ENCODE measurements around the gene VSTM2L.

The VSTM2L gene

DNA sequence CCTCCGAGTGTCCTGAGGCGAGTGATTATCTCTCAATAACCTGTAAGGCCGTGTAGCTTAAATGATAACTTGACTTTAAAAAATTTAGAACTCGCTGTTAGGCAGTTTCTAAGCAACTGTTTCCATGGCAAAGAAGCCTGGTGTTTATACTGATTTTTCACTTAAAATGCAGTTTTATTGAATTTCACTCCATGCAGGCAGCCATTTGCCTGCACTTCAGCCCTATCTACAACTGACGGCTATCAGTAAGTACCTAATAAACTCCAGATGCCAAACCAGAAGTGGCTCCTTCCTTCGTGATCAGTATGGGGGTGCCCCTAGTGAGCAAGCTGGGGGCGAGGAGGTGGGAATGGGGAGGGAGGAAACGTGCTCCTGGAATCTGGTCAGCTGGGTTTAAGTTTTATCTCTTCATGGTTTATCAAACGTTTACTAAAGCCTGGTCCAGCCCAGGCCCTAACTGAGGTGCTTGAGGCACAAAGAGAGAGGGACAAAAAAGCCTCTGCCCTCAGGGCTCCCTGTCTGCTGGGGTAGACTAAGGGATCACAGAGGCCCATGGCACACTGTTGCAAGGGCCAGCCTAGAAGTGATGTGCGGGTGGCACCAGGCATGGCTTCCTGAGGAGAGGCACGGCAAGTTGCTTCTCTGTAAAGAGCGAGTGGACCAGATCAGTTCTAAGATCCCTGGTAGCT is 84.8 kb downstream of the VSTM2L start:
- no peak overlapping the region for H3K4me3 ChIP-seq (ENCODE audit: low read length)
- TF ChIP-seq, protein P1, sequence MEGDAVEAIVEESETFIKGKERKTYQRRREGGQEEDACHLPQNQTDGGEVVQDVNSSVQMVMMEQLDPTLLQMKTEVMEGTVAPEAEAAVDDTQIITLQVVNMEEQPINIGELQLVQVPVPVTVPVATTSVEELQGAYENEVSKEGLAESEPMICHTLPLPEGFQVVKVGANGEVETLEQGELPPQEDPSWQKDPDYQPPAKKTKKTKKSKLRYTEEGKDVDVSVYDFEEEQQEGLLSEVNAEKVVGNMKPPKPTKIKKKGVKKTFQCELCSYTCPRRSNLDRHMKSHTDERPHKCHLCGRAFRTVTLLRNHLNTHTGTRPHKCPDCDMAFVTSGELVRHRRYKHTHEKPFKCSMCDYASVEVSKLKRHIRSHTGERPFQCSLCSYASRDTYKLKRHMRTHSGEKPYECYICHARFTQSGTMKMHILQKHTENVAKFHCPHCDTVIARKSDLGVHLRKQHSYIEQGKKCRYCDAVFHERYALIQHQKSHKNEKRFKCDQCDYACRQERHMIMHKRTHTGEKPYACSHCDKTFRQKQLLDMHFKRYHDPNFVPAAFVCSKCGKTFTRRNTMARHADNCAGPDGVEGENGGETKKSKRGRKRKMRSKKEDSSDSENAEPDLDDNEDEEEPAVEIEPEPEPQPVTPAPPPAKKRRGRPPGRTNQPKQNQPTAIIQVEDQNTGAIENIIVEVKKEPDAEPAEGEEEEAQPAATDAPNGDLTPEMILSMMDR (IDR thresholded peaks at IDR 0.05; ENCODE audit: insufficient read depth, low read depth, low read length, missing control alignments), result no peak
- no peak for DNase-seq (ENCODE audit: low read depth)

DNA sequence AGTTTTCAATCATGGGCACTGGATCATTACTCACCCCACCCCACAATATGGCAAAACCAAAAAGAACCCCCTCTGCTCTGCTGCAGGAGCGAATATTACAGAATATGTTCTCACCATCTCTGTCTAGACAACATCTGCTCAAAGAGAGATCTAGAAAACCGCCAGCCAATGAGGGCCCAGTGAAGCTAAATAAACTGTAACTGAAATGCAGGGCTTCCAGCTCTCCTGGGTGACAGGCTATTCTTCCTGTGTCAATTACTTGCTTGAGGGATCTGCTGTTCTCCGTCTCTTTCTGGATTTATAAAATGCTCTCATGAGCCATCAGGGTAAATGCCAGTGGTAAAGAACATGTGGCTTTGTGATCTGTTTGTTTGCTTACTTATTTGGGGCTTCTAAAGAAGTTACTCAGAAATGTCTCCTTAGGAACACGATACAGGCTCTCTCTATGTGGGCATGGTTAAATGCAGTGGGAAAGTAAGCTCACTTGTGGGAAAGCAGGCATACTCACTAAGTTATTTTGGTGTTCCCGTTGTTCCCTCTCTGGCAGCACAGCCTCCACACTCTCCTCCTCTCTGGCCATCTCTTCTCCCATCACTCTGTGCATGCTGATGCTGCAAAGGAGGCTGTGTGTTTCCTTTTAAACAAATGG is 85.5 kb downstream of the VSTM2L start:
- no peak for DNase-seq (ENCODE audit: low read depth)
- no peak overlapping the region for H3K4me3 ChIP-seq (ENCODE audit: low read length)
- TF ChIP-seq, protein P1 (IDR thresholded peaks at IDR 0.05; ENCODE audit: insufficient read depth, low read depth, low read length, missing control alignments), result no peak

DNA sequence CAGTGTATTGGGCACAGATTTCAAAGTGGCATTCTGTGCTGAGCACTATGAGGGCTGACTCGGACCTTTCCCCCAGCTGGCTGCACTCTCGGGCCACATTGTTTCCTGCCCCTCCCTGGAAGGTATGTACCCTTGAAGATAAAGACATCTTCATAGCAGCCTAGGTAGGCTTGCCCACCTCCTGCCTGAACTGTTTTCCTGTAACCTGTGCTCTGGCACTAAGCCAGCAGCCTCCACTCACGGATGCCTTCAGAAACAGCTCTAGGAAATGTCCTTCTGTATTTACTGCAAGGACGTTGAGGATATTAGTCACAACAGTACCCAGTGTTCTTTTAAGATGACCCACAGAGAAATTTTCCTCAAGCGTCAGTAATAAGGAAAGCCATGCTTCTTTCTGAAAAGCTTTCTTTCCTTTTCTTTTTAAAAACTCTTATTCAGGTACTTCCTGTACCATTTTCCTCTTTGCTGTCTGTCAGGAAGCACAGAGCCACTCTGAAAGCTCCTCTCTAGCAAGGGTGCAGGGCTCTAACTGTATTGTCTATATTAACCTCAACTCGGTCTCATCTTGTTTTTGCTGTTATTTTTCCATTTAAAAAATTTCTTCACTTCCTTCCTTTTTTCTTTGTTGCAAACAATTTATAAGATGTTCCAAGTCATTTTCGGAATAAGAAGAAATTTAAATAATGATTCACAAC is 86.8 kb downstream of the VSTM2L start:
- no peak overlapping the region for H3K4me3 ChIP-seq (ENCODE audit: low read length)
- peak; percentile 47 for DNase-seq (ENCODE audit: low read depth)
- TF ChIP-seq, protein P1 (IDR thresholded peaks at IDR 0.05; ENCODE audit: insufficient read depth, low read depth, low read length, missing control alignments), result no peak

DNA sequence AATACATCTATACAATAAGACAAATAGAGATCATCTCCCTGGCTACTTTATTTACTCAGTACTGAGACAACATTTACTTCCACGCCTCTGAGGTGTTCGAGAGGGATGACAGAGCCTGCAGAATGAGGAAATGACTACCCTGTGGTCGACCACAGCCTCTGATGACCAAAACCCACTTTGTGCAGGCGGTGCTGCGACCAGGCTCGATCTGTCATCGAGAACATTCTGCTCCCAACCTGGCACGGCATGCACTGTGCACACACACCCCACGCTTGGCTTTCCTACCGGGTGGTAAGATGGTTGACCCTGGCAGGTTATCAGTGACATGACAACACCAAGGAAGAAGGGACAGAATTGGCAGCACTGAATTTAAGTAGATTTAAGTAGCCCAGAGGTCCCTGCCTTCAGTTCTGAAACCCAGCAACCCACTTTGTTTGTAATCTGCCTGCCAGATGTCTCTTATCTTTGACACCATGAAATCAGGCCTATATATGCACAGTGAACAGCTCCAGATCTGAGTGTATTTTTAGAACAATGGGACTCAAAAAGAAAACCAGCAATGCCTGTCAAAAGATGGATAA is 87.7 kb downstream of the VSTM2L start:
- DNase-seq (ENCODE audit: low read depth), result peak; percentile 92
- TF ChIP-seq, protein P1 (IDR thresholded peaks at IDR 0.05; ENCODE audit: insufficient read depth, low read depth, low read length, missing control alignments), result no peak

DNA sequence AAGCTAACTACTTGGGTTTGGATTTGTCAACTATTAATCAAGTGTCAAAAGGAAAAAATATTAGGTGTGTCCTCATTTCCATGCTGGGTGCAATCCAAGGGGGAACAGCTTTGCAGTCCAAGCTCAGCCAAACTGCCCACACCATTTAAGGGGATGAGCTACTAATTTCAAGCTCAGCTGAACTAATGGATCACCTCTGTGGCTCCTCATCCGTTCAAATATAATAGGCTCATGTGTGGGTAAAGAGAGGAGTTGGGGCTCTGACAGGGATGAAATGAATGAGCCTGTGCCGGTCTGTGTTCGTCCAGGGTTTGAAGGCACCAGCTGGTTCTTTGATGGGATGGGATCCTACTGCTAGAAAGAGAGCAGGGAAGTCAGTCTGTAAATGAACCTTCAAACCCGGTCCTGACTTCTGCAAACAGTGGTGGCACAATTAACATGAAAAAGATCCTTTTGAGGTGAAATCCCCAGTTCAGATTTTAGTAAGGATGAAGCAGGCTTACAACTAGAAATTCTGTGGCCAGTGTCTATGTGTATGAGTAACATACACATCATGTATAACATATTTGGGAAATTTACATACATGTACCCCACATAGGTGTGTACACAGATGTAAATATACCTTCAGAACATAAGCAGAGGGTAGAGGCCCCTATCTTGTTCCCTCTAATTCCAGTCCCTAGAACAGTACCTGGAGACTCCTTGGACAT is 88.4 kb downstream of the VSTM2L start:
- DNase-seq (ENCODE audit: low read depth), result no peak
- TF ChIP-seq, protein P1 (IDR thresholded peaks at IDR 0.05; ENCODE audit: insufficient read depth, low read depth, low read length, missing control alignments), result no peak

More for the DNA sequence above, 87.7 kb downstream of the VSTM2L start:
- no peak overlapping the region for H3K4me3 ChIP-seq (ENCODE audit: low read length)

DNA sequence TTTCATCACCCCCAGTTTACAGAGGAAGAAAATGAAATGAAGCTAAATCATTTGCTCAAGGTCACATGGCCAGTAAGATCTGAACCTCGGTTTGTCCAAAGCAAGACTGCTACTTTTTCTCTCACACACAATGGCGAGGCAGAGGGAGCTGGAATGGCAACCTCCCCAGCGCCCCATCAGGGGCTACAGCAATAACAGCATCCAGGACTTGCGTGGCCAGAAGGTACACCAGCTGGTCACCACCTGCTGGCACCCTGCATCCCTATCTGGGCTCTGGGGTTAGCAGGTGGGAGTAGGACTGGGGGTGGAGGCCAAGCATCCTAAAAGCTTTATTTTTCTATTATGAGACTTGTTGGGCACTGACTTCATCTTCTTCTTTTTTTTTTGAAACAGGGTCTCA is 89.0 kb downstream of the VSTM2L start:
- no peak for DNase-seq (ENCODE audit: low read depth)
- TF ChIP-seq, protein P1 (IDR thresholded peaks at IDR 0.05; ENCODE audit: insufficient read depth, low read depth, low read length, missing control alignments), result no peak
- no peak overlapping the region for H3K4me3 ChIP-seq (ENCODE audit: low read length)

More for the DNA sequence above, 88.4 kb downstream of the VSTM2L start:
- H3K4me3 ChIP-seq (ENCODE audit: low read length), result no peak overlapping the region

All from epithelial cell of esophagus (primary cell).